Sigmoid colon (tissue), 7 donors: ENCODE results near the gene ADRB1. TPM values are rescaled to one million over a fixed set of nuclear protein-coding genes. Genes with fewer than 3 reads are reported as not detected.

Experiments used
- DNase-seq: peaks from one replicate; pipeline ENCODE4 v3.0.0-alpha.2; 2019
- H3K27ac ChIP-seq, 4 donors: fragments of 200-600 bp; sonication (generic); one replicate each; pipeline ENCODE4 v1.5.1; 2016 to 2019; ENCODE audit warnings: mild to moderate bottlenecking in 1 of 4
- H3K27me3 ChIP-seq, 3 donors: fragments of 200-600 bp; sonication (generic); one replicate each; pipeline ENCODE4 v1.5.1; 2019; ENCODE audit warnings: mild to moderate bottlenecking in 1 of 3
- H3K36me3 ChIP-seq, 4 donors: fragments of 200-600 bp; sonication (generic); one replicate each; pipeline ENCODE4 v1.5.1; 2016 to 2019
- H3K4me1 ChIP-seq, 4 donors: fragments of 200-600 bp; sonication (generic); one replicate each; pipeline ENCODE4 v1.5.1; 2017 to 2019
- H3K4me3 ChIP-seq, 4 donors: fragments of 200-600 bp; sonication (generic); one replicate each; pipeline ENCODE4 v1.5.1; 2017 to 2019; ENCODE audit warnings: mild to moderate bottlenecking in 2 of 4, moderate library complexity in 1 of 4
- H3K9me3 ChIP-seq, 4 donors: fragments of 200-600 bp in 3 of 4; sonication (generic) in 3 of 4; one replicate each; pipeline versions ENCODE4 v1.5.1 to v1.6.1; 2013 to 2019
- EP300 ChIP-seq, 4 donors: sonication (generic); formaldehyde crosslinking; IDR thresholded peaks; one replicate each; pipeline ENCODE4 v1.6.1; 2017; ENCODE audit warnings: antibody characterized with exemption in 4 of 4
- POLR2A ChIP-seq, 2 donors: fragments of 450-650 bp; IDR thresholded peaks; one replicate each; pipeline ENCODE4 v1.6.1; 2016; ENCODE audit warnings: antibody characterized with exemption in 2 of 2, mild to moderate bottlenecking in 2 of 2, moderate library complexity in 2 of 2
- POLR2AphosphoS5 ChIP-seq, 4 donors: sonication (generic); formaldehyde crosslinking; IDR thresholded peaks; one replicate each; pipeline ENCODE4 v1.6.1; 2017; ENCODE audit warnings: antibody characterized with exemption in 4 of 4
- WGBS, 2 donors: extraction: QIAGEN DNeasy Blood & Tissue Kit; methylation state at CpG; one replicate each; pipeline ENCODE4 v1.1.7; 2013; 5-methylcytosine and 5-hydroxymethylcytosine counted together
- intact Hi-C: fragments of 100-400 bp; cut with DNase I; formaldehyde crosslinking; loops from one replicate; pipeline ENCODE4 v1.15.1; 2023
- polyA plus RNA-seq, 3 donors: library from polyadenylated mRNA; stranded (reverse); fragments of 200-250 nt; gene quantifications; one replicate each; pipeline ENCODE4 v1.2.3, GENCODE V29; 2013
- total RNA-seq, 4 donors: library from RNA; depleted of rRNA; stranded (reverse); fragments of >200 nt; gene quantifications; one replicate each; pipeline ENCODE4 v1.1.0, GENCODE V29; 2016
- TF ChIP-seq, protein P1 (sequence below), 4 experiments: fragments of 450-650 bp in 3 of 4; fragments of 200-600 bp in 1 of 4; IDR thresholded peaks; one replicate each; pipeline ENCODE4 v1.5.1; 2016 to 2019; ENCODE audit warnings: antibody characterized with exemption in 4 of 4, mild to moderate bottlenecking in 3 of 4, moderate library complexity in 2 of 4
- donor health status: healthy with polysubstance abuse.
- donor health status: Bipolar disorder and iron deficiency.
- donor health status: healthy.

The ADRB1 gene
- total and polyA plus RNA-seq, 7 donors: 0.23 to 34.5 (median 1.4) TPM

DNA sequence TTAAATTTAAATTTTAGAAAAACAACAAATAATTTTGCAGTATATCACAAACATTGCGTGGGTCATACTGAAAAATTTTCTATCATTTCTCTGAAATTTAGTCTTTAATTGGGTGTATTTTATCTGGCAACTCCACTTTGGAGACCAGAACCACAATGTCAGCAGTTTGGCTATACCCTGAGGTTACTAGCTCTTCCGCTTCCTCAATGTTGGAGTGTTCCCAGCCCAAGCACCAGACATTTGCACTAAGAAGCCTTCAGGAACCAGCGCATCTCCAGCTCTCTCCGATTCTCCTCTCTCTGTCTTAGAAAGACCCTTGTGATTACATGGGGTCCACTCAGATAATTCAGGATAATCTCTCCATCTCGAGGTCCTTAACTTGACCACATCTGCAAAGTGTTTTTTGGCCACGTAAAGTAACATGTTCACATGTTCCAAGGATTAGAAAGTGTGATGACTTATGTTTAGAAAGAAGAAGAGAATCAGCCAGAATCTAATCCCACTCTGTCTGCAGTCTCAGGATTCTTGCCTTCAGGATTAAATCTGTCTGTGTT, 43.1 kb upstream of the ADRB1 start:
- H3K36me3 ChIP-seq: no peaks in the 10 kb centered on the region
- no peak for DNase-seq
- WGBS, 2 donors: 85 to 88% methylated on average over 6 of the region's 6 CpGs
- intact Hi-C loops: no loop called here
- no peak overlapping the region for H3K27ac ChIP-seq
- H3K4me3 ChIP-seq: no peak overlapping the region
- no peaks in the 10 kb centered on the region for H3K4me1 ChIP-seq
- H3K27me3 ChIP-seq: no peaks in the 10 kb centered on the region
- TF ChIP-seq POLR2A (IDR thresholded peaks at IDR 0.05): no peak
- TF ChIP-seq, protein P1, sequence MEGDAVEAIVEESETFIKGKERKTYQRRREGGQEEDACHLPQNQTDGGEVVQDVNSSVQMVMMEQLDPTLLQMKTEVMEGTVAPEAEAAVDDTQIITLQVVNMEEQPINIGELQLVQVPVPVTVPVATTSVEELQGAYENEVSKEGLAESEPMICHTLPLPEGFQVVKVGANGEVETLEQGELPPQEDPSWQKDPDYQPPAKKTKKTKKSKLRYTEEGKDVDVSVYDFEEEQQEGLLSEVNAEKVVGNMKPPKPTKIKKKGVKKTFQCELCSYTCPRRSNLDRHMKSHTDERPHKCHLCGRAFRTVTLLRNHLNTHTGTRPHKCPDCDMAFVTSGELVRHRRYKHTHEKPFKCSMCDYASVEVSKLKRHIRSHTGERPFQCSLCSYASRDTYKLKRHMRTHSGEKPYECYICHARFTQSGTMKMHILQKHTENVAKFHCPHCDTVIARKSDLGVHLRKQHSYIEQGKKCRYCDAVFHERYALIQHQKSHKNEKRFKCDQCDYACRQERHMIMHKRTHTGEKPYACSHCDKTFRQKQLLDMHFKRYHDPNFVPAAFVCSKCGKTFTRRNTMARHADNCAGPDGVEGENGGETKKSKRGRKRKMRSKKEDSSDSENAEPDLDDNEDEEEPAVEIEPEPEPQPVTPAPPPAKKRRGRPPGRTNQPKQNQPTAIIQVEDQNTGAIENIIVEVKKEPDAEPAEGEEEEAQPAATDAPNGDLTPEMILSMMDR (IDR thresholded peaks at IDR 0.05): no peak
- no peak for TF ChIP-seq POLR2AphosphoS5 (IDR thresholded peaks at IDR 0.05)
- TF ChIP-seq EP300 (IDR thresholded peaks at IDR 0.05): no peak
- H3K9me3 ChIP-seq: no peaks in the 10 kb centered on the region

DNA sequence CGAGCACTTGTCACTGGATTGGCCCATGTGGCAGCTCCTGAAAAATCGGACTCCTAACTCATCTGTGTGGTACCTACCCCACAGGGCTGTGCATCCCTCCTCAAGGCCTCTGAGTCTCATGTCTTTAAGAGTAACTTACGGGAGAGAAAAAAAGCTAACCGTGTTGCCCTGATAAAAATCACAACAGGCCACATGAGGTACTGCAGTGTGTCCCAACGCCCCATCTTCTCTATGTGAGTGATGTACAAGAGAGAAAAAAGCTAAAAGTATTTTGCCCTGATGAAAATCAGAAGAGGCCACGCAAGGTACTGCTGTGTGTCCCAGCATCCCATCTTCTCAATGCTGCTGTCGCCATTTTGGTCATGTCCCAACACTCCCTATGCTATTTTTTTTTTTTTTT, 41.2 kb upstream of the ADRB1 start:
- H3K27me3 ChIP-seq: no peaks in the 10 kb centered on the region
- no peaks in the 10 kb centered on the region for H3K36me3 ChIP-seq
- no peak overlapping the region for H3K4me3 ChIP-seq
- no peak overlapping the region for H3K27ac ChIP-seq
- intact Hi-C loops: no loop called here
- no peaks in the 10 kb centered on the region for H3K4me1 ChIP-seq
- 80 to 83% methylated on average over 7 of the region's 7 CpGs for WGBS, 2 donors
- no peak for DNase-seq
- TF ChIP-seq EP300 (IDR thresholded peaks at IDR 0.05) (no peak), POLR2AphosphoS5 (IDR thresholded peaks at IDR 0.05) (no peak), POLR2A (IDR thresholded peaks at IDR 0.05) (no peak)
- TF ChIP-seq, protein P1 (IDR thresholded peaks at IDR 0.05): no peak
- no peaks in the 10 kb centered on the region for H3K9me3 ChIP-seq

DNA sequence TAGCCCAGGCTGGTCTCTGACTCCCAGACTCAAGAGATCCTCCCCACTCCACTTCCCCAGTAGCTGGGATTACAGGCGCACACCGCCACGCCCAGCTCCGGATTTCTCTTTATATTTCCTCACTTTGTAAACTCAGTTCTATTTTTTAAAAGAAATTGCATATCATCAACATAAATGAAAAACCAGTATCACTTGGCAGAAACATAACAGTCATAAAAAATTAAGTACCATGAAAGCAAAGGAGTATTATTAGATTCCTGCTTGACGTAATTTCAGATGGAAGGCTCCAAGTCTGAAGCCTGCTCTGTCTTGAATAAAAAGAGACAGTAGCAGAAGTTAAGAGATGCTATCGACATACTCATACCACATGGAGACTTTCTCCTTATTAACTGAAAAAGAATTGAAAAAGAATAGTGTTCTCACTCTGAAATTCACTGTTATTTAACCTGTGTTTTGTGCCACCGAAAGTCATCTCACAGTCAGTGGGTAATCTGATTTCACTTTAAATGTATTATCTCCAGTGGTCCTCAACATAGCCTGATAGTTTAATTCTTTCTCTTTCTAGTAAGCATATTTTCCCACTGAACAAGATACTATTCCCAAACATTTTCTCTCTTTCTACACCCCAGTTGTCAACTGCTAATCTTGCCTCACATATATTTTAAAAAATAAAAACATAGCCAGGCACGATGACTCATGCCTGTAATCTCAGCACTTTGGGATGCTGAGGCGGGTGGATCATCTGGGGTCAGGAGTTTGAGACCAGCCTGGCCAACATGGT, 40.3 kb upstream of the ADRB1 start:
- no peaks in the 10 kb centered on the region for H3K27me3 ChIP-seq
- no peak overlapping the region for H3K4me3 ChIP-seq
- no peak for DNase-seq
- H3K27ac ChIP-seq: no peak overlapping the region
- H3K4me1 ChIP-seq: no peaks in the 10 kb centered on the region
- WGBS, 2 donors: 90 to 91% methylated on average over 9 of the region's 9 CpGs
- TF ChIP-seq POLR2AphosphoS5 (IDR thresholded peaks at IDR 0.05) (no peak), EP300 (IDR thresholded peaks at IDR 0.05) (no peak), POLR2A (IDR thresholded peaks at IDR 0.05) (no peak)
- TF ChIP-seq, protein P1 (IDR thresholded peaks at IDR 0.05): no peak
- intact Hi-C loops: no loop called here
- no peaks in the 10 kb centered on the region for H3K9me3 ChIP-seq
- no peaks in the 10 kb centered on the region for H3K36me3 ChIP-seq

DNA sequence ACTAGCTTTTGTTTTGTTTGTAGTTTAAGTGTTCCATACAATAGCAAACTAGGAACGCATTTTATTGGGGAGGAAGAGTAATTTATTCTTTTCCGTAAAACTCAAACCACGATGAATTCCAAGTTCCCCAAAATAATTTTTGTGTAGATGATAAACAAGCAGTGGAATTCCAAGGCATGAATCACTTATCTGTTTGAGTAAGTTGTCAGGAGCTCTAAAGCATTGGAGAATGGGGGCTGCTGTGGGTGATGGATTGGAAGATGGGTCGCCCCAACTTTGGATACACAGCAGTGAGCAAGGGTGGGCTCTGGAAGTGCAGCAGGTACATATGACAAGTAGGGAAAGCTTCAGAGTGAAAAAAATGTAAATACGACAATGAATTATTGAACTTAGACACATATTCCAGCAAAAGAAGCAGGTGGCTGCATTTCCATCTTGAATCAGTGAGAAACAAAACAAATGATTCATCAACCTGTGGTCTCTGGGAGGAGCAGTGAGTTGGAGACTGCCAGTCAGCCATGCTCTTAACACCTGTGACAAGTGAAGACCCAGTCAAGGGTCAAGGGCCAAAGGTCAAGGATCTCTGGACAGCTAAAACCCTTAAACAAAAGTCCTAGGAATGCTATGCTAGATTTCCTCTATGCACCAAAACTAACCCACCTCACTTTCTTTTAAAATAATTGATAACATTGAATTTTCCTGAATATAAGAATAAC, 34.2 kb upstream of the ADRB1 start:
- Histone ChIP-seq H3K27ac (no peak overlapping the region), H3K4me1 (no peaks in the 10 kb centered on the region), H3K4me3 (no peak overlapping the region), H3K36me3 (no peaks in the 10 kb centered on the region), H3K27me3 (no peaks in the 10 kb centered on the region), H3K9me3 (no peaks in the 10 kb centered on the region)
- intact Hi-C loops: no loop called here
- 52 to 75% methylated on average over 5 of the region's 5 CpGs for WGBS, 2 donors
- DNase-seq: no peak
- TF ChIP-seq EP300 (IDR thresholded peaks at IDR 0.05): no peak
- TF ChIP-seq, protein P1 (IDR thresholded peaks at IDR 0.05): no peak
- no peak for TF ChIP-seq POLR2AphosphoS5 (IDR thresholded peaks at IDR 0.05)
- TF ChIP-seq POLR2A (IDR thresholded peaks at IDR 0.05): no peak
